Activated CD4-positive, alpha-beta memory T cell treated with anti-CD3 and anti-CD28 coated beads for 36 hours (primary cell): ENCODE results near the gene CCL3. TPM values are rescaled to one million over a fixed set of nuclear protein-coding genes. Genes with fewer than 3 reads are reported as not detected.
"Not testable (repeated sequence)": the region's sequence is repeated elsewhere in the genome, so short reads cannot be mapped to it uniquely, and the experiment has no call there.

Source experiments
- CTCF ChIA-PET: fragments of 350-600 bp; sonication (Branson Sonifier 250); formaldehyde crosslinking; loops from one replicate; lab custom pipeline; 2021; ENCODE audit warnings: antibody characterized with exemption, inconsistent platforms; lab: Charles Lee
- POLR2A ChIA-PET: fragments of 350-600 bp; sonication (Branson Sonifier 250); formaldehyde crosslinking; loops from one replicate; lab custom pipeline; 2021; ENCODE audit warnings: antibody characterized with exemption; lab: Charles Lee
- DNase-seq: peaks from one replicate; pipeline ENCODE4 v3.0.0-alpha.2; 2020
- H3K27ac Mint-ChIP-seq: one replicate; pipeline ENCODE4 v1.8.0; 2021; ENCODE audit warnings: mixed read lengths
- H3K27me3 Mint-ChIP-seq: one replicate; pipeline ENCODE4 v1.8.0; 2021; ENCODE audit warnings: mixed read lengths
- H3K36me3 Mint-ChIP-seq: one replicate; pipeline ENCODE4 v1.8.0; 2021; ENCODE audit warnings: mixed read lengths
- H3K4me1 Mint-ChIP-seq: one replicate; pipeline ENCODE4 v1.8.0; 2021; ENCODE audit warnings: low read depth, mixed read lengths
- H3K4me3 Mint-ChIP-seq: one replicate; pipeline ENCODE4 v1.8.0; 2021; ENCODE audit warnings: mild to moderate bottlenecking, mixed read lengths
- H3K9me3 Mint-ChIP-seq: one replicate; pipeline ENCODE4 v1.8.0; 2021; ENCODE audit warnings: mixed read lengths
- intact Hi-C: fragments of 100-400 bp; cut with micrococcal nuclease; formaldehyde crosslinking; loops from one replicate; pipeline ENCODE4 v1.15.1; 2023
- total RNA-seq, 2 experiments: library from RNA; stranded (reverse); gene quantifications; one replicate each; pipeline ENCODE4 v1.2.3, GENCODE V29; 2021

Gene CCL3
- total RNA-seq, 2 experiments from 2014 or later, result 981 to 989 TPM

DNA sequence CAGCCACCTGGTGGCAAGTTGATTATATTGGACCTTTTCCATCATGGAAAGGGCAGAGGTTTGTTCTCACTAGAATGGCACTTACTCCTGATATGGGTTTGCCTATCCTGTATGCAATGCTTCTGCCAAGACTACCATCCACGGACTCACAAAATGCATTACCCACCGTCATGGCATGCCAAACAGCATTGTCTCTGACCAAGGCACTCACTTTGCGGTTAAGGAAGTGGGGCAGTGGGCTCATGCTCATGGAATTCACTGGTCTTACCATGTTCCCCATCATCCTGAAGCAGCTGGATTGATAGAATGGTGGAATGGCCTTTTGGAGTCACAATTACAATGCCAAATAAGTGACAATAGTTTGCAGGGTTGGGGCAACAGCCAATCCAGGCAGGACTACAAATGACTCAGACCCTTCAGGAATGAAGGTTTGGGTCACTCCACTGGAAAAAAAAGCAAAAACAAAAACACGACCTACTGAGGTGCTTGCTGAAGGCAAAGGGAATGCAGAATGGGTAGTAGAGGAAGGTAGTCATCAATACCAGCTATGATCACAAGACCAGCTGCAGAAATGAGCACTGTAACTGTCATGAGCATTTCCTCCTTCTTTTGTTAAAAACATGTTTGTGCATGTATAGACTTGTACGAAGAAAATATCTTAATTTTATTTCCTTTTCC lies 25.2 kb upstream of the CCL3 start:
- H3K36me3 Mint-ChIP-seq, H3K27ac Mint-ChIP-seq, POLR2A ChIA-PET, CTCF ChIA-PET, DNase-seq, H3K4me3 Mint-ChIP-seq: not testable (repeated sequence)
- intact Hi-C loops, result loop anchor here (10.0 kb wide), 1 partner anchor 70 kb away; no protein-coding TSS in a partner anchor
- peaks cover 11% of the 10 kb centered on the region for H3K9me3 Mint-ChIP-seq
- H3K4me1 Mint-ChIP-seq, result peaks cover 24% of the 10 kb centered on the region
- peaks cover 21% of the 10 kb centered on the region for H3K27me3 Mint-ChIP-seq

GRCh38 chr17:36113131-36113530 lies 23.2 kb upstream of the CCL3 start:
- H3K27ac Mint-ChIP-seq, POLR2A ChIA-PET, CTCF ChIA-PET, DNase-seq, H3K4me3 Mint-ChIP-seq, H3K36me3 Mint-ChIP-seq: not testable (repeated sequence)
- H3K27me3 Mint-ChIP-seq, result peaks cover 17% of the 10 kb centered on the region
- intact Hi-C loops, result loop anchor here (10.0 kb wide), 1 partner anchor 72 kb away; no protein-coding TSS in a partner anchor
- H3K9me3 Mint-ChIP-seq, result peaks cover 11% of the 10 kb centered on the region
- H3K4me1 Mint-ChIP-seq, result peaks cover 14% of the 10 kb centered on the region

DNA sequence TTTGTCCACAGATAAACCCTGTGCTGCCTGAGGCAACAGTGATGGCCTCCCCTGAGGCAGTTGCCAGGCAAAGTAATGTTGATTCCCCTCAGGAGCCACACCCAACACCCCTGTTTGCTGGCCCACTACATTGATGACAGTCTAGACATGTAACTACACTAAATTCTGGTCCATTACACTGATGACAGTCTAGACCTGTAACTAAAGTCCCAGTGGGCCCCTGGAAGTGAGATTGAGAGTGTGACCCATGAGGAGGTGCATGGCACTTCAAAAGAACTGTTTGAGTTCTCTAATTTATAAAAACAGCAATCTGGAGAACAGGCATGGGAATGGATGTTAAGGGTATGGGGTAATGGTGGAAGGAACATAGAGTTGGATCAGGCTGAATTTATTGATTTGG lies 22.6 kb upstream of the CCL3 start:
- POLR2A ChIA-PET, result no interaction called here
- H3K27ac Mint-ChIP-seq, result no peak overlapping the region
- peaks cover 19% of the 10 kb centered on the region for H3K27me3 Mint-ChIP-seq
- H3K36me3 Mint-ChIP-seq, result no peaks in the 10 kb centered on the region
- H3K4me3 Mint-ChIP-seq, result no peak overlapping the region
- H3K4me1 Mint-ChIP-seq, result peaks cover 8% of the 10 kb centered on the region
- no peak for DNase-seq
- CTCF ChIA-PET, result interaction anchor here (2.1 to 3.4 kb wide), 2 partner anchors 40 to 137 kb away, joined by 8 to 12 read pairs; no protein-coding TSS in a partner anchor
- peaks cover 11% of the 10 kb centered on the region for H3K9me3 Mint-ChIP-seq
- intact Hi-C loops, result loop anchor here (10.0 kb wide), 1 partner anchor 72 kb away; no protein-coding TSS in a partner anchor

DNA sequence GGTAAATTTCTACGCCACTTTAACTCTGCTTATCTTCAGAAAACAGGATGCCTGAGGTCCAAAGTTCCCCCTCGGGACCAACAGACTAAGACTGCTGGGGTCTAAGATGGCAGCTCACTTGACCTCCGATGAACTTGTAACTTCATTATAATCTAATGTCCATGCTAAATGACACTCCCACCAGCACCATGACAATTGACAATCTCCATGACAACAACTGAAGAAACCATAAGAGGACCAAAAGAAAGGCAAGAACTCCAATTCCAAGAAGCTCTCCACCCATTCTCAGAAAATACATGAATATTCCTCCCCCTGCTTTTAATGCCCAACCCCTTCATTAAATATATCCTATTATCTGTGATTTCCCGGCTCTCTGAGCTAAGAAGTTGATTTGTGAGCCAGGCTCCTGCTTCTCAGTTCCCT lies 21.1 kb upstream of the CCL3 start:
- Mint-ChIP-seq H3K27me3 (peaks cover 22% of the 10 kb centered on the region), H3K4me3 (no peak overlapping the region), H3K36me3 (no peaks in the 10 kb centered on the region), H3K4me1 (peaks cover 6% of the 10 kb centered on the region), H3K9me3 (peaks cover 11% of the 10 kb centered on the region), H3K27ac (no peak overlapping the region)
- CTCF ChIA-PET, result interaction anchor here (0.6 to 3.4 kb wide), 5 partner anchors 38 to 145 kb away, joined by 3 to 16 read pairs (median 8); no protein-coding TSS in a partner anchor
- POLR2A ChIA-PET, result interaction anchor here (0.9 kb wide), 1 partner anchor 21 kb away, joined by 3 read pairs; the partner anchor contains the start of gene CCL3
- DNase-seq, result no peak
- intact Hi-C loops, result loop anchor here (10.0 kb wide), 1 partner anchor 74 kb away; no protein-coding TSS in a partner anchor

DNA sequence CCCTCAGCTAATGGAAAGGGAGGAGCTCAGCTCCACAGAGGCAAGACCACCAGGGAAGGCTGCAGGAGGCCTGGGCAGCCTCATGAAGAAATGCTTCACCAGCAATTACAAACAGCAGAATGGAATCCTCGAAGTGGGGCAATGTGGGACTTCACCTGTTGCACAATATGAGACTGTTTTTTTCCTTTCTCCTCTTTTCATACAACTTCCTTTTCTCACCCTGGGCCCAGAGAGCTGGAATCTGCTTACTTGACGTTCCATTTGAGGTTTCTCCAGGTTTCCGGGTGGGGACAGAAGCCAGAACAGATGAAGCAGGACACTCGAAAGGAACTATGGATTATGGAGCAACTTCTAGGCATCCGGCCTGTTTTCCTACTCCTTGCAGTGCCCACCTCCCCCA lies 18.3 kb upstream of the CCL3 start:
- H3K36me3 Mint-ChIP-seq, H3K27ac Mint-ChIP-seq, intact Hi-C loops, DNase-seq, H3K4me3 Mint-ChIP-seq: not testable (repeated sequence)
- Mint-ChIP-seq H3K9me3 (peaks cover 11% of the 10 kb centered on the region), H3K4me1 (peaks cover 10% of the 10 kb centered on the region), H3K27me3 (peaks cover 17% of the 10 kb centered on the region)
- CTCF ChIA-PET, result interaction anchor here (1.4 kb wide), 1 partner anchor 35 kb away, joined by 4 read pairs; no protein-coding TSS in a partner anchor
- POLR2A ChIA-PET, result interaction anchor here (7.6 kb wide), 1 partner anchor 18 kb away, joined by 71 read pairs; the partner anchor contains the start of gene CCL3

DNA sequence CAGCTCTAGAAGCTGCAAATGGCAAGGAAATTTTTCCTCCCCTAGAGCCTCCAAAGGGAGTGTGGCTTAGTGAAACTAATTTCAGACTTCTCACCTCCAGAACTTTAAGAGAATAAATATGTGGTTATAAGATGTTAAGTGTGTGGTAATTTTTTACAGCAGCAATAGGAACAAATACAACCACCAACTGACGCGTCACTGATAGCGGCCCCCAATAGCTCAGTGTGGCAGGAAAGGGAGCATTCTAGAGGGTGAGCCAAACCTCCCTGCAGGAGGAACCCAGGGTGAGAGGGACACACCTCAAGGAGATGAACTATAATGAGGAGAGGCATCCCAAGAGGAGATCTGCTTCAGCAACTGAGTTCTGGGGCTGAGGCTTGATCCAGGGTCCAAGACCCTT lies 17.7 kb upstream of the CCL3 start:
- Mint-ChIP-seq H3K4me3 (no peak overlapping the region), H3K9me3 (peaks cover 9% of the 10 kb centered on the region), H3K27ac (no peak overlapping the region), H3K4me1 (peaks cover 16% of the 10 kb centered on the region), H3K27me3 (peaks cover 19% of the 10 kb centered on the region), H3K36me3 (no peaks in the 10 kb centered on the region)
- intact Hi-C loops, result no loop called here
- POLR2A ChIA-PET, result interaction anchor here (7.6 kb wide), 1 partner anchor 17 kb away, joined by 71 read pairs; the partner anchor contains the start of gene CCL3
- CTCF ChIA-PET, result interaction anchor here (0.6 to 1.4 kb wide), 2 partner anchors 35 to 146 kb away, joined by 3 to 4 read pairs; no protein-coding TSS in a partner anchor
- DNase-seq, result no peak

GRCh38 chr17:36106493-36106835 lies 16.5 kb upstream of the CCL3 start:
- POLR2A ChIA-PET, result interaction anchor here (7.6 kb wide), 1 partner anchor 16 kb away, joined by 71 read pairs; the partner anchor contains the start of gene CCL3
- Mint-ChIP-seq H3K27me3 (peaks cover 18% of the 10 kb centered on the region), H3K36me3 (no peaks in the 10 kb centered on the region), H3K9me3 (no peaks in the 10 kb centered on the region), H3K4me1 (peaks cover 18% of the 10 kb centered on the region), H3K27ac (no peak overlapping the region), H3K4me3 (no peak overlapping the region)
- no peak for DNase-seq
- intact Hi-C loops, result no loop called here
- CTCF ChIA-PET, result interaction anchor here (1.0 to 1.3 kb wide), 2 partner anchors 34 to 42 kb away, joined by 3 to 4 read pairs; no protein-coding TSS in a partner anchor

DNA sequence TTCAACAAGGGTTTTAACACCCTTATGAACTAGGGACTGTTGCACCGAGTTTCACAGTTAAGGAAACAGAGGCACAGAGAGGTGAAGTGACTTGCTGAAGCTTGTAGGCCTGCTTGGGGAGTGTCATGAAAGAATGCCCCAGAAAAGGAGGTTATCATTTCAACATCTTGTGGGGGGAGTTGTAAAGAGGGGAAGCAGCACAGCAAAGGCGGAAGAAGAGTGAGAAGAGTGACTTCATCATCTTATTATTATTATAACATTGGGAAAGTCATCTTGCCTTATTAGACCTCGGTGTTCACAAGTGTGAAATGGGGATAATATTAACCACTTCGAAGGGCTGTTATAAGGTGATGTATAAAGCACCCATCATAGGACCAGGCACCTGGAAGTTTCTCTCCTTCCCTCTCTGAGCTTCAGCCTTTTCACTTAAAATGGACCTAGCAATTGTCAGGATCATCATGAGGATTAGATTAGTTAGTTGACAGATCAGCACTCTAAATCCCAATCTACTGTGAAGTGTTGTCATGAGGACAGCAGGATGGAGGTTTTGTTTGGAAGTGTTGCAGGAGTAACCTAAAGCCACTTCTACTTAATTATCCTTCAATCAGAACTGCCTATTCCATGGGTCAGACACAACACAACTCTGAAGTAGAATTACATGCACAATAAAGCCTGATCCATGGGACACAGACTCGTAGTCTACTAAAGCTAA lies 16.0 kb upstream of the CCL3 start:
- ChIA-PET POLR2A (interaction anchor here (7.6 kb wide), 1 partner anchor 15 kb away, joined by 71 read pairs; the partner anchor contains the start of gene CCL3), CTCF (interaction anchor here (1.0 to 1.3 kb wide), 2 partner anchors 33 to 43 kb away, joined by 3 to 4 read pairs; no protein-coding TSS in a partner anchor)
- H3K4me3 Mint-ChIP-seq, result peak overlapping the region; percentile 2
- no peaks in the 10 kb centered on the region for H3K9me3 Mint-ChIP-seq
- H3K27me3 Mint-ChIP-seq, result peaks cover 18% of the 10 kb centered on the region
- H3K4me1 Mint-ChIP-seq, result peaks cover 18% of the 10 kb centered on the region
- intact Hi-C loops, result no loop called here
- H3K27ac Mint-ChIP-seq, result peak overlapping the region; percentile 5
- no peak for DNase-seq
- no peaks in the 10 kb centered on the region for H3K36me3 Mint-ChIP-seq

DNA sequence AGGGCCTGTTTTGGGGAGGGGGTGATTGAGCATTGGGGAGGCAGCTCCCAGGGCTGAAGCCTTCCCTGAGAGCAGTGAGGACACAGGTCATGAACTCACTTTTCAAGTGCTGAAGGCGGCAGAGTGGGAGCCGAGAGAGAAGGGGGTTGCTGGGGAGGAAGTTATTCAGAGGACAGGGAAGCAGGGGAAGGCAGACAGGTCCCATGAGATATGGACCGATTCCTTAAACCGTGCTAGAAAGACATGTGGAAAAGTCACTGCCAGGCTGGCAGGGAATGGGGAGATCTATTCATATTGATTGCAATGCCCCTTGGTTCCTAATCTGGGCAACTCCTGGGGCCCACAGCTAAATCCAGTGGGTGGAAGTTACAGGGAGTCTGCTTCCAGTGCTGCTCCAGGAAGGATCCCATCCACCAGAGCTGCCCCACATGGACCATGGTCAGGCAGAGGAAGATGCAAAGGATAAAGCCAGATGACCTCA lies 14.8 kb upstream of the CCL3 start:
- Mint-ChIP-seq H3K4me3 (peak overlapping the region; percentile 73), H3K4me1 (peaks cover 23% of the 10 kb centered on the region), H3K36me3 (no peaks in the 10 kb centered on the region), H3K27me3 (peaks cover 20% of the 10 kb centered on the region), H3K9me3 (no peaks in the 10 kb centered on the region), H3K27ac (peak overlapping the region; percentile 86)
- intact Hi-C loops, result no loop called here
- ChIA-PET CTCF (interaction anchor here (0.6 to 0.7 kb wide), 2 partner anchors 32 to 138 kb away, joined by 3 read pairs; no protein-coding TSS in a partner anchor), POLR2A (interaction anchor here (1.8 to 7.6 kb wide), 2 partner anchors 14 to 30 kb away, joined by 4 to 71 read pairs; partner anchors contain the start of gene CCL3)
- no peak for DNase-seq

DNA sequence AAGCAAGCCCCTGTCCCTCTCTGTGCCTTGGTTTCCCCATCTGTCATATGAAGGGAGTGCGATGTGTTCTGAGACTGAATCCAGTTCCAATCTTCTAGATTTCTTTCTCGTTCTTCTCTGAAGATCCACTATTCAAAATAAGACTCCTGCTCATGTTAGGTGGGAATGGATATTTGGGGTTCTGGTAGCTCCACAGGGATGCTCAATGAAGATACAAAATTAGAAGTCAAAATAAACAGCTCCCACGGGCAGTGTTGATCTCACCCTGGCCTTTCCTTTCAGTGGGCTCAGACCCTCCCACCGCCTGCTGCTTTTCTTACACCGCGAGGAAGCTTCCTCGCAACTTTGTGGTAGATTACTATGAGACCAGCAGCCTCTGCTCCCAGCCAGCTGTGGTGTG lies 14.3 kb upstream of the CCL3 start:
- CTCF ChIA-PET, result interaction anchor here (0.7 to 1.5 kb wide), 2 partner anchors 15 to 31 kb away, joined by 3 to 4 read pairs; no protein-coding TSS in a partner anchor
- Mint-ChIP-seq H3K27me3 (peaks cover 24% of the 10 kb centered on the region), H3K4me3 (peak overlapping the region; percentile 73), H3K27ac (peak overlapping the region; percentile 86), H3K4me1 (peaks cover 27% of the 10 kb centered on the region)
- POLR2A ChIA-PET, result interaction anchor here (1.8 to 7.6 kb wide), 2 partner anchors 14 to 30 kb away, joined by 4 to 71 read pairs; partner anchors contain the start of gene CCL3
- H3K9me3 Mint-ChIP-seq, DNase-seq, intact Hi-C loops, H3K36me3 Mint-ChIP-seq: not testable (repeated sequence)

DNA sequence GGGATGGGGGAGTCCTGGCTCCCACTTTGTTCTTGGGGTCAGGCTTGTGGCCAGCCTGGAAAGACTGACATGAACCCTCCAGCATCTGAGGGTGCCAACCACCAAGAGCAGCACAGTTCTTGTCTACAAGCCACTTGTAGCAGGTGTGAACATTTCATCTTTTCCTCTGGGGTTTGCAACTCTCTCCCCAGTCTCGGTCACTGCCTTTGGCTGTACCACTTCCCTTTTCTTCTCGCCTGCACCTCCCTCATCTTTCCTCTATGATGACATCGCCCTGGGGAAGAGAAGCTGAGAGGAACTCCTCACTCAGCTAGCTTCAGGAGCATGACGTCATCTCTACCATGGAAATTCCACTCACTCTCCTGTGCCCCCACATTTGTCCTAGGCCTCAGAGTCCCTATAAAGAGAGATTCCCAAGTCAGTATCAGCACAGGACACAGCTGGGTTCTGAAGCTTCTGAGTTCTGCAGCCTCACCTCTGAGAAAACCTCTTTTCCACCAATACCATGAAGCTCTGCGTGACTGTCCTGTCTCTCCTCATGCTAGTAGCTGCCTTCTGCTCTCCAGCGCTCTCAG lies 13.5 kb upstream of the CCL3 start, which contains the start of gene CCL4:
Gene CCL4 (plus strand): TSS at position 427 of the 575 bp plus-strand sequence. CDS start 79 bp downstream, at position 506.
- H3K36me3 Mint-ChIP-seq, intact Hi-C loops, H3K9me3 Mint-ChIP-seq: not testable (repeated sequence)
- DNase-seq, result peak; percentile 60
- CTCF ChIA-PET, result interaction anchor here (1.5 kb wide), 2 partner anchors 14 to 46 kb away, joined by 4 to 5 read pairs; no protein-coding TSS in a partner anchor
- Mint-ChIP-seq H3K4me1 (peaks cover 30% of the 10 kb centered on the region), H3K27me3 (peaks cover 26% of the 10 kb centered on the region), H3K27ac (peak within 1 kb of the TSS; percentile 86), H3K4me3 (peak within 1 kb of the TSS; percentile 73)
- POLR2A ChIA-PET, result interaction anchor here (1.0 to 7.6 kb wide), 4 partner anchors 13 to 29 kb away, joined by 3 to 71 read pairs (median 4); partner anchors contain the start of gene CCL3
